ENCODE data around the gene ACTN1.
"Not testable (repeated sequence)": the region's sequence is repeated elsewhere in the genome, so short reads cannot be mapped to it uniquely, and the experiment has no call there.

Gene ACTN1

DNA sequence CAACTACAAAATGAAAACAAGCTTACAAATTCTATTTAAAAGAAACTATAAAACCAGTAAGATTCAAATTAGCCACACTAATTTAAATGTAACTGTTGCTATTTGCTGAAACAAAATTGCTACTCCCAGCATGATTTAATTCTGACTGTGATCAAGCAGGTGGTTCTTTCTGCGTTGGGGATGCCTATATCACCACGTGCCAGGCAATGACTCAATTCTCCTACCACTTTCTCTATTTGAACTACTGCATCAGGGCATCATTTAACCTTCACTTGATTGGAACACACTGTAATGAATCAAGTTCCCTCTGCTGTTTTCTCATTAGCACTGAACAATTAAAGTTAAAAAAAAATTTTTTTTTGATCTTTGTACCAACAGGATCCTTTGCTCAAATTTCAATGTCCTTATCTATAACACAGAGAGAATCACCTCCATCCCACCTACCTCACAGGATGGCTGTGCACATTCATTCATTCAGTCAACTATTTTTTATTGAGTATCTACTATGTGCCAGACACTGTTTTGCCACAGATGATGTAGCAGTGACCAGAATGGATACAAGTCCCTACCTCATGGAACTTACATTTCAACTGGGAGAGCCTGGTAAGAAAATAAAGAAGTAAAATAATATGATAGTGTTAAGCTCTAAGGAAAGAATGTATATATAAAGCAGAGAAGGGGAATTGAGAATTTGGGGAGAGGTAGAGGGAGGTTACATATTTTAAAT, 8.0 kb upstream of the ACTN1 start:
- no peak for DNase-seq (ENCODE audit: extremely low read depth in 1 of 2, low read depth in 1 of 2)

DNA sequence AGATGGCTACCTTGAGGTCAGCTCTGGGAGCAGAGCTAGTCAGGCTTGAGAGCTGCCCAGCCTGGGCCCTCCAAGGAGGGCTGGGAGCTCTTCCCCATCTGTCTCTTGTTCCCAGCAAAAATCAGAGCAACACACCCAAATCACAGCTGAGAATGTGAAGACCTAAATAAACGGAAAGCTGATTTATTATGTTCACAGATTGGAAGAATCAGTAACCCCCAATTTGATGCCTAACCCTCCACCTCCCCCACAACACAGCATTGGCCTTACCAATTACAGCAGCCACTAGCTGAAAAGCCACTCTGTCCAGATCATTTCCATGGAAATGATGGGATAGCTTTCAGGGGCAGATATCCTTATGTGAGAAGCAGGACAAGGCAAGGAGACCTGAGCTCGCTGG, 7.1 kb upstream of the ACTN1 start:
- no peak for DNase-seq (ENCODE audit: extremely low read depth in 1 of 2, low read depth in 1 of 2)

DNA sequence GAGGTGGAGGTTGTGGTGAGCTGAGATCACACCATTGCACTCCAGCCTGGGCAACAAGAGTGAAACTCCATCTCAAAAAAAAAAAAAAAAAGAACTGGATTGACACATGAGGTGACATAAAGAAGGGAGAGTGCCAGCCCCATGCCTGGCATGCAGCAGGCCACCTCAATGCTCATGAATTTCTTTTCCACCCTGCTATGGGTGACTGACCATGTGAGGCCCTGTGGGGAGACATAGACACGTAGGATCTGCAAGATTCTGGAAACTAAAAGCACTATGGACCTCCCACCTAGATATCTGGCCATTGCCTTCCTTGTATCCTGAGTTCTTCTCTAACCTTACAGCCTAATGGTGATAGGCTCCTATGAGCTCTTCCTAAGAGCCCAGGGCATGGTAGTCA, 5.6 kb upstream of the ACTN1 start:
- DNase-seq (ENCODE audit: extremely low read depth in 1 of 2, low read depth in 1 of 2) = no peak

DNA sequence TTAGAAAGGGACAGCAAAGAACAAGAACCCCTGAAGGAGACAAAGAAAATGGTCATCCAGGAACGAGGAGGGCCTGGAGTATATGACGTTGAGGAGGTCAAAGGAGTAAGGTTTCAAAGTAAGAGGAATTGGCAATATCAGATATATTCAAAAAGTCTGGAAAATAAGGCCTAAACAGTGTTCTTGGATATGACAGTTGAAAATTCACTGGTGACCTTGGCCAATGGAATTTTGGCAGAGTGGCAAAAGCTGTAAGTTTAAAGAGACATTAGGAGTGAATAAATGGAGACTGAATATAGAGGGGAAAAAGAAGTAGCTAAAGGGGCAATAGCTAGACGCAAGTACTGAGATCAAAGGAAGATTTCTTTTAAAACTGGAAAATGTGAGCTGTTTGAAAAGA, 4.1 kb upstream of the ACTN1 start:
- DNase-seq (ENCODE audit: extremely low read depth in 1 of 2, low read depth in 1 of 2) = no peak

DNA sequence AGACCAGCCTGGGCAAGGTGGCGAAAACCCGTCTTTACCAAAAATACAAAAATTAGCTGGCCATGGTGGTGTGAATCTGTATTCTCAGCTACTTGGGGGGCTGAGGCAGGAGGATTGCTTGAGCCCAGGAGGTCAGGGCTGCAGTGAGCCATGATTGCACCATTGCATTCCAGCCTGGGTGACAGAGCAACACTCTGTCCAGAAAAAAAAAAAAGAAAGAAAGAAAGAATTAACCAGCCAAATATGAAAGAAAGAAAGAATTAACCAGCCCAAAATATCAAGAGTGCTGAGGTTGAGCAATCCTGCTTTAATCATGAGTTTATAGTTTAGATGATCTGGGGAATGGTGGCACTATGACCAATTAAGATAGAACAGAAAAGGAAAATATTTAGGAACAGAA, 3.5 kb upstream of the ACTN1 start:
- DNase-seq (ENCODE audit: extremely low read depth in 1 of 2, low read depth in 1 of 2) = no peak

DNA sequence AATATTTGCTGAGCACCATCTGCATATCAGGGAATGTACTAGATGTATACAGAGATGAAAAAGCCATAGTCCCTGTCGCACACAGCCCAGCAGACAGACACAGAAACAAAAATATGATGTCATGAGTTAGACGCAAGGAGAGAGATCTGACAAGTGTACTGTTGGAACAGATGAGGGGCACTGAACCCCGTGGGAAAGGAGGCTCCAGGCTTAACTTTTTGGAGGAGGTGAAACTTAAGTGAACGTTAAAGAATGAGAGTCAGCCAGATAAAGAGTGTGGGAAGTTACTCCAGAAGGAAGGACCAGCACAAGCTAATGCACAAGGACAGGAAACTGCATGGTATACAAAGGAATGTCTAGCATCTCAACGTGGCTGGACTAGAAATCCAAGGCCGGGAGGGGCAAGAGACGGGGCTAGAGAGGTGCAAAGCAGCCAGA, 2.5 kb upstream of the ACTN1 start:
- no peak for DNase-seq (ENCODE audit: extremely low read depth in 1 of 2, low read depth in 1 of 2)

DNA sequence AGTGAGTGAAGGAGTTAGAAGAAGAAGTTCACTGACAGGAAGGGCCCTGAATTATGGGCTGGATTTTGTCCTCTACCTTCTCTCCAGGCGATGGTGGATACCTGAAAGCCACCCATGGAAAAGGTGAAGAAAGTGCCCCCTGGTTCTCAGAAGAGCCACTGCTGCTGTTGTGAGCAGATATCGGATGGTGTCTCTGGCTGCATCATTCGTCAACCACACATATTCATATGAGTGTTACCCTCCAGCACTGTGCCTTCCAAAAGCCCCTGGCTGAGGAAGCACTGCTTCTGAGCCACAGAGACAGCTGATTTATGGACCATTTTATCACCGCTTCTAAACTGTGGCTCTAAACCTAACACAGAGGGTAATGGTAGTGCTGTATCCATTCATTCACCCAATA, 2.0 kb upstream of the ACTN1 start:
- DNase-seq (ENCODE audit: extremely low read depth in 1 of 2, low read depth in 1 of 2) = no peak

DNA sequence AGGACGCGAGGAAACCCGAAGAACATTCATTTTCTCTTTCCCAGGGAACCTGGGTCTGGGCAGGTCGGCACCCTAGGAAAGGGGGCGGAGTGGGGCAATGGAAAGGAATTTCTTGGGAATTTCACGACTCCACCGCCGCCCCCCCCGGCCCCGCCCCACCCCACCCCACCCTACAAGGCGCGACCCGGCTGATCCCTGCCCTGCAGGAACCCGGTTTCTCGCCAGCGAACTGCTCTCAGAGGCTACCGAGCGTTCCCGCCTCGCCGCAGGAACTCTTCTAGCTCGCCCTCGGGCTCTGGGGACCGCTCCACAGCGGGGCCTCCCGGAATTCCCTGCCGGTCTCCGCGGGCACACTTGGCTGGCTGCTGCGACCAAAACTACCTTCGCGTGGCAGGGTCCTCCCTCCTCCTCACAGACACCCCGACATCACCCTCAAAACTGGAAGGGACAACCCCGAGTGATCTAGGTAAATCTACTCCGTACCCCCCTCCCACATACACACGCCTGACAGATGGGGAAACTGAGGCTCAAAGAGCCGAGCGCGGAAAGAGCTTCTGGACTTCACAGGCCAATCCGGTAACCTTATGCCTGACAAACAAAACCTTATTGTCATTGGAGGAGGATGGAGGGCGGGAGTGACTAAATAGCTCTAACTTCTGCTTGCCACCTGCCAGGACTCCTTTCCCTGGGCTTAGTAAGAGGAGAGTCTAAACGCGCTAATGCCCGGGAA, 785 bp upstream of the ACTN1 start:
- no peak for DNase-seq (ENCODE audit: extremely low read depth in 1 of 2, low read depth in 1 of 2)

DNA sequence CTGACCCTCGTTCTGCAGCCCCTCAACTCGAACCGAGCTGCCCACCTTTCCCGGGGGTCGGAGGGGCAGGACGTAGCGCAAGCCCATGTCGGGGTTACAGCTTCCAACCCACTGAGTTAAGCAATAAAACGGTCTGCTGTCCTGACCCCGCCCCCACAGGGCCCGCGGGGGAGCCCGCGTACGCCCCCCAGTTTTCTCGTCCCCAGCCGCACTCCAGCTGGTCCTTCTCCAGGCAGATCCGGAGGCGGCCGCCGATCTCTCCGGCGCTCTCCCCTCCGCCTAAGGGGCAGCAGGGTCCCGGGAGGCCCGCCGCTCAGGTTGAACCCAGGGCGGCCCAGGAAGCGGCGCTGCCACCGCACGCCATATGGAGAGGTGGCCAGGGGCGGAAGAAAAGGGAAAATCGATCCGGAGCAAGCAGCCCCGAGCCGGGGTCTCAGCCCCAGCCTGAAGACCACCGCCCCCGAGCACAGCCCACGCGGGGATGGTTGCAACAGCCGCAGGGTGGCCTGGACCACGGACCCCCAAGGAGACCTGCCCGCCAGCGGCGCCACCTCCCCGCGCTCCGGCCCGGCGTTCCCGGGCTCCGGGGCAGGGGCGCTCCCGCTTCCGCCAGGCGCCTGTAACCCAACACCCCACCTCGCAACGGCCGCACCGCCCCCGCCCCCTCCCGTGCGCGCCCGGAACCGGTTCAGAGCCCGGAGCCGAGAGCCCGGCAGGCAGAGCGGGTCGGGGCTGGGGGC, 760 bp downstream of the ACTN1 start:
- DNase-seq (ENCODE audit: extremely low read depth in 1 of 2, low read depth in 1 of 2) = peak in 1 of 2 donors; percentile 42

DNA sequence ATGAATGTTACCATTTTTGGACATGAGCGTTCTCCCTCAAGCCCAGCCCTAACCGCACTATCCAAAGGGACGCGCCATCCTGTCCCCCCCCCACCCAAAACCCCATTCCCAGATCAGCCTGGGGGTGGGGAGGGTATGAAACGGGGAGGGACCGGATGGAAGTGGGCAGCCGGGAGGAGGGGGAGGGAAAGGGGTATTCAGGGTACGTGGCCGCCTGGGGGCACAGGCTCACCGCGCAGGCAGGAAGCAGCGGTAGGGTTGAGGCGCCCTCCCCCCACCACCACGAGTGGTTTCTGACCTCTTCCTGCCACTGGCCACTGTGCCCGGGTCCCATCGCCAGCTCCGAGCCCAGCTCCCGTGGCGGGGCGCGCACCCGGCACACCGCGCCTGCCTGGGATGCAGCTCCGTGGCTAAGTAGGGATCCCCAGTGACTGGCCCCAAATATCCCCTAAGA, 1.4 kb downstream of the ACTN1 start:
- DNase-seq (ENCODE audit: extremely low read depth in 1 of 2, low read depth in 1 of 2) = peak; percentile 66 to 68

DNA sequence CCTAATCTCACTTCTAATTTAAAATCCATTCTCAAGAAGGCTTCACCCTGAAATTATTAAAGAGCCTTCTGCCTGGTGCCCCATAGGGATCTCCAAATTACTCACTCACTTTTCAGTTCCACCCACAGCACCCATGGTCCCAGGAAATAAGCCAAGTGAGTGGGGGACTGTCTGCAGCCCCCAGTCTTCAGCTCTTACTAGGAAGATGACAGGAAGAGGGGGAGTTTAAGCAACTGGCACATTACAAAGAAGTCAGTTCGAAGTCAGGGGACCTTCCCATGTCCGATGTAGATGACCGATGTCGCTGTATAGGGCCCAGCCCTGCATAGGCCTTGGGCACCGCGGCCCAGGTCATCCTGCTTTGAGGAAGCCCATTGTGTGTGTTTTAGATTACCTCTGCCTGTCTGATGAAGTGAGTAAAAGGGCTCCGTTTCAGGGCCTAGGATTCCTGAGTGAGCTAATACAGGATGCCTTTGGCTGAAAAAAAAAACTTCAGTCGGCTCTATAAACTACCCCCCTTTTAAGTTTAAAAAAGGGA, 1.9 kb downstream of the ACTN1 start:
- DNase-seq (ENCODE audit: extremely low read depth in 1 of 2, low read depth in 1 of 2) = peak in 1 of 2 donors; percentile 37

DNA sequence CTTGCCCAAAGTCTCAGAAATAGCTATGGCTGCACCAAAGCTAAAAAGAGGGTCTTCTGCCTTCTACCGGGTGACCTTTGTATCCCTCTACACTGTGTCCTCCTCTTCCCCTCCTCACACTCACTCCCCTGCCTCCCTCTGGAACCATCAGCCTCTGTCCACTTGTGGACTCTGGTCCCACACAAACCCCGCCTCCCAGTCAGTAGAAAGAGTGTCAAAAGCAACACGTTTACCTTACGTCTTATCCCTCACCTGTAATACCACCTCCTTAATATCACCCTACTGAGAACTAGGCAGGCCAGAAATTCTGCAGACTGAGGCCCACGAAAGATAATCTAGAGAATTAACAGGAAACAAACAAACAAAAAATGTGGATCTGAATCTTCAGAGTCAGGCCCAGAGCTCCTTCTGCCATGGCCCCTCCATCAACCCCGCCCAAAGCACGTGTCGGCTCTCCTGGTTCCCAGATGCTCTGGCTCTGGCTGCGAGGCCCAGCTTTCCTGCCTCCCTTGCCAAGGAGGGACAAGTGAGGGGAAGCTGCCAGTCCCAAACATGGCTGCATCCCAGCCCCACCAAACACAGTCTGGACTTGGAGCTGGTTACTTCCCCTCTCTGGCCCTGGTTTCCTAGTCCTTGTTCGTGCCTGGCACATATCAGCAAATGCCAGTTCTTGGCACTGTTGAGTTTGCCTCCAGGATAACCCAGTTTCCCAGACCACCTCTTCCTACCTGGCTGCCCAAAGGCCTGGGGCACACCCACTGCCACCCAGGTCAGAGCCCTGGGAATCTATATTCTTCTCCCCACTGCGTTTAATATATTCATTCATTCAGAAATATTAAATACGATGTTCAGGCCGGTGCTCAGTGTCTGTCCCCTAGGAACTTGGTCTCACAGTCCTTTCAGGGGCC, 2.7 kb downstream of the ACTN1 start:
- DNase-seq (ENCODE audit: extremely low read depth in 1 of 2, low read depth in 1 of 2) = no peak

DNA sequence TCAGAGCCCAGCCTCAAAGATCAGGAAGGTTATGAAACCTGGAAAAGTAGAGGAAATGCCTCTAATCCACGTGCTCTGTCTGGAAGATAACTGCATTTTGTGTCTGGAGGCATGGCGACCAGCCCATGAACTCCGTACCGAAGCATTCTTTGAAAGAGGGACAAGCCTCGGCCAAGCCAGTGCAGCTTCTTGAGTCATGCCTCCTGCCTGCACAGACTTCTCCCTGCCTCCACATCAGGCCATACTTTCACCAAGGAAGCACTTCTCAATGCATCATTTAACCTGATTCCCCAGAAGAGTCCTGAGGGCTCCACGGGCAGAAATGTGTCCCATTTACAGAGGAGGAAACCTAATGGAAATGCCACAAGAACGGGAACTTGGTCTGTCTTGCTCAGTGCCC, 3.4 kb downstream of the ACTN1 start:
- DNase-seq (ENCODE audit: extremely low read depth in 1 of 2, low read depth in 1 of 2) = no peak

DNA sequence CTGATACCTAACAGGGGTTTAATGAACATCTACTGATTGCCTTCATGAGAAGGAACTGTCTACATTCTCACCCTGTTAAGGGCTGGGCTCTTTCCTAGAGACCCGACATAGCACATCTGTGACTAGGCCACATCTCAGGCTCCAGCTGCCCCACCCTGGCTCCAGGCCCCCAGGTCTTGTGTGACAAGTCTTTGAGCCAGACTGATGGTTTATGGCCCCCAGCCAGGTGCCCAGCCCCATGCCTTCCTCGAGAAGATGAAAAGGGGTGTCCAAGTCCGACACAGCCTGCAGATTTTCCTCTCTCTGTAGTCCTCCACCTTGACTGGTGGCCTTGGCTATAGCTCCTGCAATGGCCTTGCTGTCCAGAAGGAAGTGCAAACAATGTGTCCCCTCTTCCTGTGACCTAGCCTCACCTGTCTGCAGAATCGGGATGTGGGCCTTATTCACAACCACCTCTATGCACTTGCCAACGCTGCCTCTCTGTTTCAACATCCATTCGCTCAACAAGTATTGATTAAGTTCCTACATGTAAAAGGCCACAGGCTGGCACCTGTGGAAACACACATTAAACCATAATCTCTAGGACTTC, 4.2 kb downstream of the ACTN1 start:
- no peak for DNase-seq (ENCODE audit: extremely low read depth in 1 of 2, low read depth in 1 of 2)

DNA sequence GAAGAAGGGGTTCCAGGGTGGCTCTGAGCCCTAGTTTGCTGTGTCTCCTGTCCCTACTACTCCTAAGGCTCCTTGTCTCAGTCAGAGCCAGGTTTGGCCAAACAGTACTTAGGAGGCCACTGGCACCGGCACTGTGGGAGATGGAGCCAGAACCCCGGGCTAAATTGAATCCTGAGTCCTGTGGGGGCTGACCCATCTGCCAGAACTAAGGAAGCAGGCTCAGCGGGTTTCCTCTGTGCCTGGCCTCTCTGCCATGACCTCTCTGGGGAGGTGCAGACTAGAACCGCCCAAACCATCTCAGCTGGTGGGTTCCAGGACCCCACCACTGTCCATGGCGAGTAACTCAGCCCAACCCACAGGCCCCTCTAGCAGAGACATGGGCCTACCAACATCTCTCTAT, 5.5 kb downstream of the ACTN1 start:
- no peak for DNase-seq (ENCODE audit: extremely low read depth in 1 of 2, low read depth in 1 of 2)

DNA sequence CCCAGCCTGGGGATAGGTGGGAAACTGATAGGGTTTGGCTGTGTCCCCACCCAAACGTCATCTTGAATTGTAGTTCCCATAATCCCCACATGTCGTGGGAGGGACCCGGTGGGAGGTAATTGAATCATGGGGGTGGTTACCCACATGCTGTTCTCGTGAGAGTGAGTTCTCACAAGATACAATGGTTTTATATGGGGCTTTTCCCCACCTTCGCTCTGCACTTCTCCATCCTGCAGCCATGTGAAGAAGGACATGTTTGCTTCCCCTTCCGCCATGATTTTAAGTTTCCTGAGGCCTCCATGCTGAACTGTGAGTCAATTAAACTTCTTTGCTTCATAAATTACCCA, 5.9 kb downstream of the ACTN1 start:
- not testable (repeated sequence) for DNase-seq (ENCODE audit: extremely low read depth in 1 of 2, low read depth in 1 of 2)

DNA sequence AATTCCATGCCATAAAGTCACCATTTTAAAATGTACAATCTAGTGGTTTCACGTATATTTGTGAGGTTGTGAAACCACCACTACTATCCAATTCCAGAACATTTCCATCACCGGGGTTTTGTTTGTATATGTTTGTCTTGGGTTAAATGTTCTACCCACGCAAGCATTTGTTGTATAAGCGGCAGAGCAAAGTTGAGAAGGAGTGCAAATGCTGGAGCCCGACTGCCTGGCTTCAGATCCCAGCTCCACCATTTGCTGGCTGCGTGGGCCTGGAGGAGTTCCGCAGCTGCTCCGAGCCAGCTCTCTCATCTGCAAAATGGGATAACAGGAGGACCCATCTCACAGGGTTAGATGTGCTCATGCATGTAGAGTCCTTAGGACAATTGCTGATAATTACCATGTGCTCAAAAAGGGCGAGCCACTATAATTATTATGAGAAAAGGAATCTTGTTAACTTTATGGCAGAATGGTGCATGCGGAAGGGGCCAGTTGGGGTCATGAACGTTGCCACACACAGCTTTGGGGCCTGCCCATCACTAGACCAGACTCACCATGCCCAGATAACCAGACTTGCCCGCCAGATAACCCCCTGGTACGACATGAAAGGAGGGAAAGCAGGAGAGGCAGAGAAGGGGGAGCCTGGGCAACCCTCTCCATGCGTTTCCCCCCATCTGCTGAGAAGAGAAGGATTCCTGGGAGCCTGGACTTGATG, 6.4 kb downstream of the ACTN1 start:
- DNase-seq (ENCODE audit: extremely low read depth in 1 of 2, low read depth in 1 of 2) = no peak

DNA sequence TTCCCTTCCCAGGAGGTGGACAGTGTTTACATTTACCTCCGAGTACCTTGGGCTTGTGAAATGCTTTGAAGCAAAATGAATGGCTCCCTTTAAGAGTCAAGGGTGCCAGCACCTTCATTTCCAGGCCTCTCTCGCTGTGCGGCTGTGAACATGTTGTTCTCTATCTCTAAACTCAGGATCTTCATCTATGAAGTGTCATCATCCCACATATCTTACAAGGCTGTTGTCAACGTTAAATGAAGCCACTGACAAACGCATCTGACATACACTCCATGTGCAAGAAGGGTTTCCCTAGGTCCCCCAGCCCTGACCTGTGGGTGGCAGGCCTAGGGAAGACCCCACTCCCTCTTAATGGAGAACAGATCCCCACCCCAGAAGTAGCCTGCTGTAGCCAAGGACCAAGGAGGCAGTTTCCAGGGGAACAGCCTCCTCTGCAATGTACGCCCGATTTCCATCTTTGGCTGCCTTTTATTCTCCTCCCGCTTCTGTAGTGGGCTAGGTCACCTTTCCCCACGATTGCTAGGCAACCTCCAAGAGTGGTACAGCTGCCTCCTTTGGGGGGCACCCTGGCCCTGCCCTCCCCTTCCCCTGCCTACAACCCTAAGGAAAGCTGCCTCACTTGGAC, 7.6 kb downstream of the ACTN1 start:
- no peak for DNase-seq (ENCODE audit: extremely low read depth in 1 of 2, low read depth in 1 of 2)

DNA sequence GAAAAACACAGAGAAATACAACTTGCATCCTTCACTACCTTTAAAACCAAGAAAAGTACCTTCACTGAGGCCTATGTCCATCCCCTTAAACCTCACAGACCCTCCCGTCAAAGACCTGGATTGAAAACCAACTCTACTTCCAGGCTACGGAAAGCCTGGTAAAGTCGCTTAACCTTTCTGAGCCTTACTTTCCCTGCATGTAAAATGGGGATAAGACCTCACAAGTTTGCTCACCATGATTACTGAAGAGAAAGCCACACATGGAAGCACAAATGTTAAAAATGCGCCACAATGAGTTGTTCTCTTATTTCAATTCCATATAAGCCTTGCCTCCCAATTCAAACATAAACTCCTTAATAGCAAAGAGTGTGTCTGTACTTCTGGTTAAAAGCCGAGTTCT, 8.4 kb downstream of the ACTN1 start:
- no peak for DNase-seq (ENCODE audit: extremely low read depth in 1 of 2, low read depth in 1 of 2)

Data from stimulated activated CD8-positive, alpha-beta memory T cell treated with anti-CD3 and anti-CD28 coated beads, Interleukin-7, amount 100 ng/mL, for 48 hours (primary cell).